Fibroblast of villous mesenchyme (primary cell): ENCODE measurements around the gene ZNF17. TPM values are rescaled to one million over a fixed set of nuclear protein-coding genes. Genes with fewer than 3 reads are reported as not detected.
A peak's percentile ranks its signal among the peaks of the same experiment; 100 is the strongest.

Experiments used
- DNase-seq: peaks from one replicate; pipeline ENCODE4 v3.0.0-alpha.2; 2010; ENCODE audit warnings: low read depth
- H3K4me3 ChIP-seq: 2 replicates; pipeline ENCODE4 v1.5.1; 2011; ENCODE audit warnings: low read depth, mild to moderate bottlenecking, low read length
- small RNA-seq: library from RNA; depleted of rRNA; stranded (forward); fragments of <200 nt; gene quantifications from one replicate; pipeline ENCODE3, GENCODE V24; 2012
- total RNA-seq: library from RNA; depleted of rRNA; stranded (reverse); fragments of >200 nt; gene quantifications from 2 replicates; pipeline ENCODE4 v1.2.3, GENCODE V29; 2012
- TF ChIP-seq, protein P1 (sequence below): IDR thresholded peaks from 2 replicates; pipeline ENCODE4 v1.5.1; 2012; ENCODE audit warnings: low read depth, mild to moderate bottlenecking, low read length; ENCODE audit not compliant: insufficient read depth

ZNF17 gene
- total RNA-seq, 1 donor = 10.4 TPM

DNA sequence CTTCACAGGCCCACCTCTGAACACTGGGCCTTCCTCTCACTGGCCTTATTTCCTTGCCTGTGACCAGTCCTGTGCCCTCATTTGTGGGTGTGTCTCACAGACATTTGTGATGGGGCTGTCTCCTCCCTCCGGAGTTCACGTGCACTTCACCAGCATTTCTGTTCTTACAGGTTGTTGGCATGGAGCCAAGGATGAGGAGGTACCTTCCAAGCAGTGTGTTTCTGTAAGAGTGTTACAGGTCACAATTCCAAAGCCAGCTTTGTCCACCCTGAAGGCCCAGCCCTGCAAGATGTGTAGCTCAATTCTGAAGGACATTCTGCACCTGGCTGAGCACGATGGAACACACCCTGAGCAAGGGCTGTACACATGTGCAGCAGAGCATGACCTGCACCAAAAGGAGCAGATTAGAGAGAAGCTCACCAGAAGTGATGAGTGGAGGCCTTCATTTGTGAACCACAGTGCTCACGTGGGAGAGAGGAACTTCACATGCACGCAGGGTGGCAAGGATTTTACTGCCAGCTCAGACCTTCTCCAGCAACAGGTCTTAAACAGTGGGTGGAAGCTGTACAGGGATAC lies 32.2 kb downstream of the ZNF17 start:
- TF ChIP-seq, protein P1, sequence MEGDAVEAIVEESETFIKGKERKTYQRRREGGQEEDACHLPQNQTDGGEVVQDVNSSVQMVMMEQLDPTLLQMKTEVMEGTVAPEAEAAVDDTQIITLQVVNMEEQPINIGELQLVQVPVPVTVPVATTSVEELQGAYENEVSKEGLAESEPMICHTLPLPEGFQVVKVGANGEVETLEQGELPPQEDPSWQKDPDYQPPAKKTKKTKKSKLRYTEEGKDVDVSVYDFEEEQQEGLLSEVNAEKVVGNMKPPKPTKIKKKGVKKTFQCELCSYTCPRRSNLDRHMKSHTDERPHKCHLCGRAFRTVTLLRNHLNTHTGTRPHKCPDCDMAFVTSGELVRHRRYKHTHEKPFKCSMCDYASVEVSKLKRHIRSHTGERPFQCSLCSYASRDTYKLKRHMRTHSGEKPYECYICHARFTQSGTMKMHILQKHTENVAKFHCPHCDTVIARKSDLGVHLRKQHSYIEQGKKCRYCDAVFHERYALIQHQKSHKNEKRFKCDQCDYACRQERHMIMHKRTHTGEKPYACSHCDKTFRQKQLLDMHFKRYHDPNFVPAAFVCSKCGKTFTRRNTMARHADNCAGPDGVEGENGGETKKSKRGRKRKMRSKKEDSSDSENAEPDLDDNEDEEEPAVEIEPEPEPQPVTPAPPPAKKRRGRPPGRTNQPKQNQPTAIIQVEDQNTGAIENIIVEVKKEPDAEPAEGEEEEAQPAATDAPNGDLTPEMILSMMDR = no peak
- H3K4me3 ChIP-seq = no peak overlapping the region
- DNase-seq = no peak

DNA sequence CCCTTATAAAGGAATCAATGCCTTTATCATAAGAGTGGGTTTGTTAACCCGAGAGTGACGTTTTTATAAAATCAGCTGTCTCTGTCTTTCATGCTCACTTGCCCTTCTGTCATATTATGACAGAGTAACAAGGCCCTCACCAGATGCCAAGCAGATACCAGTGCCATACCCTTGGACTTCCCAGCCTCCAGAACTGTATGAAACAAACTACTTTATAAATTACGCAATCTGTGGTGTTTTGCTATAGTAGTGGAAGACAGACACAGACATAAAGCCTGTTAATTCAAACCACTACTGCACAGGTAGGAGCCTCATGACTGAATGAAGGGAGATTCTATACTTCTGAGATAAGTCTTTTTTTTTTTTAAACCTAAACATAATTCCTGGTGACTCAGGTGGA lies 41.3 kb downstream of the ZNF17 start:
- TF ChIP-seq, protein P1 = no peak
- DNase-seq = no peak
- H3K4me3 ChIP-seq = no peak overlapping the region

- peak; percentile 23 for DNase-seq
- no peak overlapping the region for H3K4me3 ChIP-seq
- TF ChIP-seq, protein P1 = peak; percentile 41
These were observed 54.9 kb downstream of the ZNF17 start for GRCh38 chr19:57465680-57466381.

DNA sequence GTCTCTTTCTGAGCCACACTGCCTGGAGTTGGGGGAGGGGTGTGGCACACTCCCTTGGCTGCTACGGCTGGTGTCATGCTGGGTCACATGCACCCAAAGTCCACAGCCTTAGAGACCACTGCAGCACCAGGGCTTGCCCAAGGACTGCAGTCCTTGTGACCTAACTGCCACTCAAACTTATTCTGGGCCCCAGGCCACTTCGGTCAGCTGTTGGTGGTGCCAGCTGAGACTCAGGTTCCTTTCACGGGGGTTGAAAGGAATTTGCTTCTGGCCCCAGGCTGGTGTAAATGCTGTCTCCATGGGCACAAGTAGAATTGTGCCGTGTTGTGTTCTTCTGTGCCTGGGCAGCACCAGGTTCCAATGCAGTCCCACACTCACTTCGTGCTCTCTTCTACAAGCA lies 55.5 kb downstream of the ZNF17 start:
- H3K4me3 ChIP-seq = no peak overlapping the region
- no peak for DNase-seq
- TF ChIP-seq, protein P1 = no peak

Small RNA genes within 50 kb of the gene (small RNA-seq; reads per million reads assigned to genes)
- not detected for gene VN1R107P

Other genes starting within 250 kb of the ZNF17 start
- gene DUXA, start 243.7 kb upstream of the ZNF17 start, total RNA-seq = not detected in 2 replicates
- gene ZNF264, start 219.7 kb upstream of the ZNF17 start, total RNA-seq = 25.5 and 25.8 TPM in 2 replicates
- gene AURKC, start 180.1 kb upstream of the ZNF17 start, total RNA-seq = 0.43 and 0.64 TPM in 2 replicates
- gene ZNF805, start 170.5 kb upstream of the ZNF17 start, total RNA-seq = 28.1 and 29.3 TPM in 2 replicates
- 86.0 and 91.1 TPM in 2 replicates for gene ZNF460, start 130.7 kb upstream of the ZNF17 start, total RNA-seq
- 9.7 and 10.4 TPM in 2 replicates for gene ZNF543, start 90.7 kb upstream of the ZNF17 start, total RNA-seq
- gene ZNF304, start 59.9 kb upstream of the ZNF17 start, total RNA-seq = 9.0 and 11.2 TPM in 2 replicates
- gene TRAPPC2B, start 47.6 kb upstream of the ZNF17 start, total RNA-seq = 8.4 and 11.7 TPM in 2 replicates
- 1.9 and 6.0 TPM in 2 replicates for gene ZNF547, start 47.6 kb upstream of the ZNF17 start, total RNA-seq
- gene ZNF548, start 21.3 kb upstream of the ZNF17 start, total RNA-seq = 15.8 and 19.0 TPM in 2 replicates
- gene ZNF749, start 24.2 kb downstream of the ZNF17 start, total RNA-seq = 10.8 and 11.0 TPM in 2 replicates
- gene VN1R1, start 46.0 kb downstream of the ZNF17 start, total RNA-seq = 0.32 and 0.86 TPM in 2 replicates
- 10.8 and 16.1 TPM in 2 replicates for gene ZNF772, start 66.4 kb downstream of the ZNF17 start, total RNA-seq
- gene ZNF419, start 76.6 kb downstream of the ZNF17 start, total RNA-seq = 10.4 and 13.5 TPM in 2 replicates
- gene ZNF773, start 88.8 kb downstream of the ZNF17 start, total RNA-seq = 12.1 and 17.4 TPM in 2 replicates
- gene ZNF549, start 116.2 kb downstream of the ZNF17 start, total RNA-seq = 4.5 and 6.5 TPM in 2 replicates
- gene ZNF550, start 148.7 kb downstream of the ZNF17 start, total RNA-seq = 5.5 and 8.6 TPM in 2 replicates
- 4.5 and 6.9 TPM in 2 replicates for gene ZNF416, start 167.8 kb downstream of the ZNF17 start, total RNA-seq
- gene ZIK1, start 173.0 kb downstream of the ZNF17 start, total RNA-seq = 11.3 and 12.1 TPM in 2 replicates
- gene ZNF530, start 188.7 kb downstream of the ZNF17 start, total RNA-seq = 3.9 and 7.1 TPM in 2 replicates
- gene ZNF134, start 203.1 kb downstream of the ZNF17 start, total RNA-seq = 20.0 and 21.2 TPM in 2 replicates
- 9.3 and 11.7 TPM in 2 replicates for gene ZNF211, start 222.0 kb downstream of the ZNF17 start, total RNA-seq